Middle frontal gyrus (tissue), 1 donor: ENCODE measurements around the gene CNOT6.
"Not testable (repeated sequence)": the region's sequence is repeated elsewhere in the genome, so short reads cannot be mapped to it uniquely, and the experiment has no call there.

Experiments
- DNase-seq: peaks from one replicate; pipeline ENCODE4 v3.0.0-alpha.2; 2015; ENCODE audit warnings: low spot score; ENCODE audit errors: extremely low spot score

The CNOT6 gene

DNA sequence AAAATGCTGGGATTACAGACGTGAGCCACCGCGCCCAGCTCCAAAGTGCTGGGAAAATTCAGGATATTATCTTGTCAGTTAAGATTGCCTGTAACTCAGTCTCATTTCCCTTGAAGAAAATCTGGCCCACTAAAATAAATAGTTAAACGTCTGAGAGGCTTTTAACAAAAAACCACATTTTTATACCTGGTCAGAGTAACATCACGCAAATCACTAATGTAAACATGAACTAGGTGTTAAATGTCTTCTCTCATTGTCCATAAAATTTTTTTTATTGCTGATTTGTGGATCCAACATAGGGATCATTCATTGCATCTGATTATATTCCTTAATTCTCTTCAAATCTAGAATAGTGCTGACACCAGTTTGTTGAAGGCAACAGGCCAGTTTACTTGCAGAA, 22.3 kb downstream of the CNOT6 start:
- no peak for DNase-seq

DNA sequence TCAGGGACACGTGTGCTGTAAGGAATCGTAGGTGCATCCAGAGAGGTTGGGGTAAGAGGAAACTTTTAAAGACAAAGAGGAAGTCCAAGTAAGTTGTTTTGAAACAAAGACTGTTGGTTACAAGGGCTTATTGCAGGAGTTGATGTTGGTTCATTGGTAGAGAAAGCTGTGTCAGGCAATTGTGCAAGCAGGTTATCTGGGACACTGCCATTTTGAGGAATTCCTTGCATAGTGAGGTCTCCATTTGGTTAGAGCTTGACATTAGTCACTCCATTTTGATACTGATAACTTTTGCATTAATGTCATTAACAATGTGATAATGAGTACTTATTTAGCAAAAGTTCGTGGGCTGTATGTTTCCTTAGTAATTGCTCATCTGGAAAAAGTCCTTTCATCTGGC, 24.9 kb downstream of the CNOT6 start:
- no peak for DNase-seq

DNA sequence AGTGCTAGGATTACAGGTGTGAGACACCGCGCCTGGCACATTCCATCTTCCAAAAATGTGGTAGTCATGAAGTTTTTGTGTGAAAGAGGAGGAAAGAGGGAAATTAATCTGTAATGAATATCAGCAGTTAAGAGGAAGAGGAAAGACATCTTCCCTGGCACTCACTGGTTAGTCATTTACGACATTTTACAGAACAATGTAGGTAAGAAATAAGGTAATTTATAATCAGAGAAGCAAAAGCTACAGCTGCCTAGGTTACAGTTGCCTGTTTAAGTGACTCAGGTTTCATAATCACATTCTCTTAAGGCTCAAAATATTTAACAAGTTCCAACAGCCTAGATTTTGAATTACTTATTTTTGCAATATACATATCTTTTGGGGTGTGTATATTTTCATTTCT, 26.9 kb downstream of the CNOT6 start:
- no peak for DNase-seq

- DNase-seq: no peak
These were observed 27.4 kb downstream of the CNOT6 start for GRCh38 chr5:180521591-180521990.

DNA sequence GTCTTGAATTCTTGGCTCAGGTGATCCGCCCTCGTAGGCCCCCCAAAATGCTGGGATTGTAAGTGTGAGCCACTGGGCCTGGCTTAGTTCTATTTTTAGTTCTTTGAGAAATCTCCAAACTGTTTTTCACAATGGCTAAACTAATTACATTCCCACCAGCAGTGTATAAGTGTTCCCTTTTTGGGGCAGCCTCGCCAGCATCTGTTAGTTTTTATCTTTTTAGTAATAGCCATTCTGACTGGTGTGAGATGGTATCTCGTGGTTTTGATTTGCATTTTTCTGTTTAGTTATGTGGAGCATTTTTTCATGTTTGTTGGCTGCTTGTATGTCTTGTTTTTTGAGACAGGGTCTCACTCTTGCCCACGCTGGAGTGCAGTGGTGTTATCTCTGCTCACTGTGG, 28.2 kb downstream of the CNOT6 start:
- DNase-seq: no peak

DNA sequence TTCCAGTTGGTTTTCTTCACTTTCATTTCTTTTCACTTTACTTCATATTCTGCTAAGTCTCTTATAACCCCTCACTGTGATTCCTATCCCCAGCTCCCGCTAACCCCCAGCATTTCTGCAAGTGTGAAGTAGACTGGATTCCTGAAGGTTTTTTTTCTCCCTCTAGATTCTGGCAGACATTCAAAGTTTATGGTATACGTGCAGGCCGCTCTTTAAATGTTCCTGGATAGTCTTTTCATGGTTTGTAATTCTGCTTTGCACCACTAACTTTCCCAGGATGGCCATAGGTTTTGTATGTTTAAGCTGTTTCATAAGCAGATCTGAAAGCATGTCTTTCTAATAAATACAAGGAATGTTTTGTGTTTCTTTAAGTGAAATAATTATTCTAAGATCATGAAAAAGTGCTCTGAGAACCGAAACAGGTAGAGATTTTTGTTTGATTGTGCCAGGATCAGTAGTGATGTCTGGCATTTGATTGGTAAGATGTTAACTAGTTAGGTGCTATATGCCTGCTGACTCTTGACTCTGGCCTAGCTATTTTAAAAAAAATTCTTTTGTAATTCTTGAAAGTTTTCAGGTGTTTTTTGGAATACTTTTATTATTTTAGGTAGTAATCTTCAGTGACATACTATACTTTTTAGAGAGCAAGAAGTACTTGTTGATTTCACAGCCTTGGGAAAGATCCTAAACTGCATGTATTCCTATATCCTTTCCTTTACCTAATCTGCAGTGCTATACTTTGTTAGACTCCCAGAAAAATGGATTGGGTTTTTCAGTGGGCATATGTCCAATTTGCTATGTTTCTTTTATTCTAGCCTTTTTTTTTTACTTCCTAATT, 29.7 kb downstream of the CNOT6 start:
- DNase-seq: no peak

- no peak for DNase-seq
These were observed 31.2 kb downstream of the CNOT6 start for GRCh38 chr5:180525399-180525798.

DNA sequence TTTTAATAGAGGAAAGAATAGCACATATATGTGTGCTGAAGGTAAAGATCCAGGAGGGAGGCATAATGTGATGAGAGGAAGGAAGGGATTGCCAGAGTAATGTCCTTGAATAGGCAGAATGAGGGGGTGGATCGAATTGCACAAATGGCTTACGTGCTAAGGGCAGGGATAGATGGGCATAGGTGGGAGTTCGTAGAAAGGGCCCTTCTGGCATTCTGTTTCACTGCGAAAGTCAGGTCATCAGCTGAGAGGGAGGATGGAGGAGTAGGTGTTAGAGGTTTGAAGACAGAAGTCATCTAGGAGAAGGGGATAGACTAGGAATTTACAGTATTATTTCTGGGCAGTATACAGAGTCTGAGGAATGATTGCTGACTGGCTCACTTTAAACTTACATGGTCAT, 32.1 kb downstream of the CNOT6 start:
- no peak for DNase-seq

GRCh38 chr5:180527659-180528058, 33.5 kb downstream of the CNOT6 start:
- no peak for DNase-seq

DNA sequence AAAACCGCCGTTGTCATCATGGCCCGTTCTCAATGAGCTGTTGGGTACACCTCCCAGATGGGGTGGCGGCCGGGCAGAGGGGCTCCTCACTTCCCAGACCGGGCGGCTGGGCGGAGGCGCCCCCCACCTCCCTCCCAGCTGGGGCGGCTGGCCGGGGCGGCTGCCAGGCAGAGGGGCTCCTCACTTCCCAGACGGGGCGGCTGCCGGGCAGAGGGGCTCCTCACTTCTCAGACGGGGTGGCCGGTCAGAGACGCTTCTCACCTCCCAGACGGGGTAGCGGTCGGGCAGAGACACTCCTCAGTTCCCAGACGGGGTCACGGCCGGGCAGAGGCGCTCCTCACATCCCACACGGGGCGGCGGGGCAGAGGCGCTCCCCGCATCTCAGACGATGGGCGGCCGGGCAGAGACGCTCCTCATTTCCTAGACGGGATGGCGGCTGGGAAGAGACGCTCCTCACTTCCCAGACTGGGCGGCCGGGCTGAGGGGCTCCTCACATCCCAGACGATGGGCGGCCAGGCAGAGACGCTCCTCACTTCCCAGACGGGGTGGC, 36.9 kb downstream of the CNOT6 start:
- DNase-seq: not testable (repeated sequence)

DNA sequence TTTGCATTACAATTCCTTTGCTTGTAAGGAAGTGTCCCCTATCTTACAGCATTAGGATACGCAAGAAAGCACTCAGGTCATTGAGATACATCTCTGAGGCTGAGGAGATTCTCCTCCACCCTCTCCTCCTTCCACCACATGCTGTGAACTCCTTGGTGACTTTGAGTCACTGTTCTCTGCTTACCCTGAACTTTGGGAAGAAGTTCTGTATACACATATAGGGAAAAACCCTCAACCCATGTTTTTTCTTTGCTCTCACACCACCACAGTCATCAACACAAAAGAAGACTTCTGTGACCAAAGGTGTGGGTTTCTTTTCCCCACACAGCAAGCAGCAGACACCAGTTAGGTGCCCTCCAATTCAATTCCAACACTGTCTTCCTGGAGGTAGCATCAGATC, 38.1 kb downstream of the CNOT6 start:
- DNase-seq: no peak

DNA sequence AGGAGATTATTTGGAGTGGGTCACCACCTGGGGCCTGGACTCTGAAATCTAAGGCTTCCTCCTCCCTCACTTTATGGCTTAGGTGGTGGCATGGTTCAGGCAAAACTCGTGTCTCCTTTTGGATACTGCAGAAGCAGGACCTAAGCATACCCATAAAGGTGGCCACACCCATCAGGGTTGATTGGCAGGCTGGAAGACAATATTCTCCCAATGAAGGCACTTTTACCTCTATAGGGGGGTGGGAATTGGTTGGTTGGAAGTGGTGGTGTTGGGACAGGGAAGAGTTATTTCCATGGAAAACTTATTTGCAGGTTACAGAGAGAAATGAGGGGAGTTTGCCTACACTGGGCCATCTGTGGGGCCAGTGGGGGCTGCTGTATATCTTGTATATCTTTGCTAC, 39.7 kb downstream of the CNOT6 start:
- DNase-seq: no peak

DNA sequence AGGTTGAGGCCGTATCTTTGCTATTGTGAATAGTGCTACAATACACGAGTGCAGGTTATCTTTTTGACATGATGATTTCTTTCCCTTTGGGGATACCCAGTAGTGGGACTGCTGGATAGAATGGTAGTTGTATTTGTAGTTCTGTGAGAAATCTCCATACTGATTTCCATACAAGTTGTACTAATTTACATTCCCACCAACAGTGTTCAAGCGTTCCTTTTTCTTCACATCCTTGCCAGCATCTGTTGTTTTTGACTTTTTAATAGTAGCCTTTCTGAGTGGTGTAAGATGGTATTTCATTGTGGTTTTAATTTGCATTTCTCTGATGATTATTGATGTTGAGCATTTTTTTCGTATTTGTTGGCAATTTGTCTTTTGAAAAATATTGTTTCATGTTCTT, 41.4 kb downstream of the CNOT6 start:
- no peak for DNase-seq

DNA sequence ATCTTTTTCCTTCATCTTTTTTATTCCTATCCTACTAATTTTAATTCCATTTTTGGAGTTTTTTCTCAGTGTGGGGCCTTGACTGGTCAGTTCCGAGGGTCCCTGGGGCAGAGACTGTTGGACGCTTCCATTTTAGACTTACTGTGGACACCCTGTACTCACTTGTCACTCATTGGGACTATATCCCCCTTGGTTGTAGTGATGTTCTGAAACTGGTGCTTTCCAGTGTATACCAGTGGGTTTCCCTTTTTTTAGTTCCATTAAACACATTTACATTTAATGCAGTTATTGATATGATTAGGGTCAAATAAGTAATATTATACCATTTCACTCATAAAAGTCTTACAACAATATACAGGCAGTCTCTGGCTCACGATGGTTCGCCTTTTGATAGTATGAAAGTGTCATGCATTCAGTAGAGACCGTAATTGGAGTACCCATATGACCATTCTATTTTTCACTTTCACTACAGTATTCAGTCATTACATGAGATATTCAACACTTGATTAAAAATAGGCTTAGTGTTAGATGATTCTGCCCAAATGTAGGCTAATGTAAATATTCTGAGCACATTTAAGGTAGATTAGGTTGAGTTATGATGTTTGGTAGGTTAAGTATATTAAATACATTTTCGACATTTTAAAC, 46.0 kb downstream of the CNOT6 start:
- no peak for DNase-seq

DNA sequence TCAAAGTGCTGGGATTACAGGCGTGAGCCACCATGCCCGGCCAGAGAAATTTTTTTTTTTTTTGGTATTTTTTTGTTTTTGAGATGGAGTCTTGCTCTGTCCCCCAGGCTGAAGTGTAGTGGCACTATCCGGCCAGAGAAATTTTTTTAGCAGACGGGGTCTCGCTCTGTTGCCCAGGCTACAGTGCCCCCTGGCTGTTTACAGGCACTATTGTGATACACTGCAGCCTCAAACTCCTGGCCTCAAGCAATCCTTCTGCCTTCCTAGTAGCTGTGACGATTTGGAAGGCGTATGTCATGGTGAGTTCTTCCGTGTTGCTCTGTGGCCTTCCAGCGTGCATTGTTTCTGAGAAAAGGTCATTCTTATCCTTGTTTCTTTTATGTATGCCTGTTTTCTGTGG, 47.5 kb downstream of the CNOT6 start:
- no peak for DNase-seq

- no peak for DNase-seq
These were observed 51.1 kb downstream of the CNOT6 start for GRCh38 chr5:180545248-180545647.

DNA sequence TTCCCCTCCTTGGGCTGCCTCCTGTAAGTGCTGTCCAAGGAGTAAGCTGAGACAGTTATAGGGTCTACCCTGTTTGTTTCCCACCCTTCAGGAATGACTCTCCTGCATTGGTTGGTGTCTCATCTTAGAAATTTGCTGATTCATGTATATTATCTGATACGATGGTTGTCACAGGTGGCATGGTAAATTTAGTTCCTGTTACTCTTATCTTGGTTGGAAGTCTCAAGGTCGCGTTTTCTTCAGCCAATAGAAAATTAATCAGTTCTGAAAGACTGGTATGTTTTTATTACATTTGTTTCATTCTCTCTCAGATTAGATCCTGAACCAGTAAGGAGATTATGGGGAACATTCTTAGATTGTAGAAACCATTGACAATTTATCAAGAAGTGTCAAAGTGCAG, 54.4 kb downstream of the CNOT6 start:
- no peak for DNase-seq

- no peak for DNase-seq
These were observed 59.4 kb downstream of the CNOT6 start for GRCh38 chr5:180553530-180553929.

DNA sequence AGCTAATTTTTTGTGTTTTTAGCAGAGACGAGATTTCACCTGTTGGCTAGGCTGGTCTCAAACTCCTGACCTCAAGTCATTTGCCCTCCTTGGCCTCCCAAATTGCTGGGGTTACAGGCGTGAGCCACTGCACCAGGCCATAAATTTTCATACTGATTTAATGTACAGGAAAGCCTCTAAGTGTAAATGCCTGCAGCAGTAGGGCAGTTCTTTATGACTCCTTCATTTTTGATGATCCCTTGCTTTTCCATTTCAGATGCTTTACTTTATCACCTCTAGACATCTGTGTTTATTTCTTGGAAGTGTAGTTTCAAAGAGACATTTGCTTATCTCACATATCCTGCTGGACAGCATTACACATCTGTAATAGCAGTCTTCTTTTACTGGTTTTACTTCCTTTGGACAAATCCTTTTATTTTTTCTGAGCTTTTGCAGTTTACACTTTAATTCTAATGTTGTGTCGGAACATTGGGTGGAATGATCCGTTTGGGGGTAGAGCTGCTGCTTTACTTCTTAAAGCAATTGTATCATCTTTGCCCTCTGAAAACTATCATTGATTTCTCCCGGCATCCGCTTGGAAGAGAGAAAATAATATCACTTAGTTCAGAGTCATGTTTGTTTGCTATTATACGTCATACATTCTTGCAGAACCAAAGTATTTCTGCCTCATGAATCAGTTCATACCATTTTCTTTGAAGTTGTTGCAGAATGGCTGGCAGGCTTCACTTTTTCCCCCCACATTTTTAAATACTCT, 61.2 kb downstream of the CNOT6 start:
- DNase-seq: no peak

DNA sequence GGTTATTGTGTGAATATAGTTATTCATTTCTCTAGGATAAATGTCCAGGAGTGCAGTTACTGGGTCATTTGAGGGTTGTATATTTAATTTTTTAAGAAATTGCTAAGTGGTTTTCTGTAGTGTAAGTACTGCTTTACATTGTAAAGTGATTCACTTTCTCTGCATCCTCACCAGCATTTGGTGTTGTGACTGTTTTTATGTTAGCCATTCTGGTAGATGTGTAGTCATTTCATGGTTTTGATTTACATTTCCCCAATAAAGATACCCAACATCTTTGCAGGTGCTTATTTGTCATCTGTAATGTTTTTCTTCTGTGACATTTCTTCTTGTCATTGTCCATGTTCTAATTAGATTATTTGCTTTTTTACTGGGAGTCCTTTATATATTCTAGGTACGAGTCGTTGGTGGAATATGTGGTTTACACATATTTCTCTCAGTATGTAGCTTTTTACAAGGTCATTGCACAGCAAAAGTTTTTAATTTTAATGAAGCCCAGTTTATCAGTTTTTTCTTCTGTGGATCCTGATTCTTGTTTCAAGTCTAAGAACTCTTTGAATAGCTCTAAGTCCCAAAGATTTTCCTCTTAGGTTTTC, 63.1 kb downstream of the CNOT6 start:
- no peak for DNase-seq

- DNase-seq: no peak
These were observed 64.1 kb downstream of the CNOT6 start for GRCh38 chr5:180558232-180558631.

DNA sequence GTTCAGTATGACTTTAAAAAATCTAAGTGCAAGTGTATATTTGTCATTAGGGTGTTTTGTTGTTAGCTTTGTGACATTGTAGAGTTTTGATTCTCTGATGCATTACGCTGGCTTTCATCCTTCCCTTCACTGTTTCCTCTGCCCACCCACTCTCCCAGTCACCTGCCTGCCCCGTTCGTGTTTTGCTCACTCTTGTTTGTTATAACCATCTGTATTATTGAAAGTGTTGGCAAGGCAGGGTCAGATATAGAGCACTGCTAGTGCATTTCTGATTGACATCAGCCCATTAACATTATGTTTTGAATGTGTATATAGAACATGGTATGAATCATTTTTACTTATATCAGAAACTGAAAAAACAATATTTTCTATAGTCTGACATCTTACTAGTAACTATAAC, 69.8 kb downstream of the CNOT6 start:
- DNase-seq: no peak
